HG02943 (cell line): Measurements from ENCODE around the gene RBP3.

Experiments used
- ATAC-seq: cut with Tn5 transposase; IDR thresholded peaks from one replicate; pipeline ENCODE4 v1.9.1; 2021; ENCODE audit warnings: mild to moderate bottlenecking, low read depth, moderate library complexity; ENCODE audit not compliant: unreplicated experiment

RBP3 gene

DNA sequence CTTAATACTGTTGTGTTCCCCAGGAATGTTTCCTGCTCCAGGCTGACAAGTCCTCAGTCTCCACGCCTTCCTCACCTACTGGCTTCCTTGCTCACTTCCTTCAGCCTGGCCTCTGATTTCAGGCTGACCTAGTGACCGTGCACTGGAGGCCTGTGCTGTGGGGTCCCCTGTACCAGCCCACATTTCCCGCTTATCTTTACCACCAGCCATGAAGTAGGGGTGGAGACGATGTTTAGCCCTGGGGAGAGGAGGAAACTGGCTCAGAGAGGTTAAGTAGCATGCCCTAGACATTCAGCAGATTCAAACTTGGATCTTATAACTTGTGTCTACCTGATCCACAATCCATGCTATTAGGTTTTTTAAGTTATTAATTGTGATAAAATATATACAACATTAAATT is 40.7 kb downstream of the RBP3 start:
- no peak for ATAC-seq

DNA sequence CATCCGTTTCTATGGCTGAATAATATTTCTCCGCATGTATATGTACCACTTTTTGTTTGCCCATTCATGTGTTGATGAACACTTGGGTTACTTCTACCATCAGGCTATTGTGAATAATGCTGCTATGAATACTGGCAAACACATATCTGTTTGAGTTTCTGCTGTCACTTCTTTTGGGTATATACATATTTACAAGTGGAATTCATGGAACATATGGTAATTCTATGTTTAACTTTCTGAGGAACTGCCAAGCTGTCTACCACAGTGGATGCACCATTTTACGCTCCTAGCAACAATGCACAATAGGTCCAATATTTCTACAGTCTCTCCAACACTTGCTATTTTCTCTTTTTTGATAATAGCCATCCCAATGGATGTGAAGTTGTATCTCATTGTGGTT is 41.5 kb downstream of the RBP3 start:
- no peak for ATAC-seq

DNA sequence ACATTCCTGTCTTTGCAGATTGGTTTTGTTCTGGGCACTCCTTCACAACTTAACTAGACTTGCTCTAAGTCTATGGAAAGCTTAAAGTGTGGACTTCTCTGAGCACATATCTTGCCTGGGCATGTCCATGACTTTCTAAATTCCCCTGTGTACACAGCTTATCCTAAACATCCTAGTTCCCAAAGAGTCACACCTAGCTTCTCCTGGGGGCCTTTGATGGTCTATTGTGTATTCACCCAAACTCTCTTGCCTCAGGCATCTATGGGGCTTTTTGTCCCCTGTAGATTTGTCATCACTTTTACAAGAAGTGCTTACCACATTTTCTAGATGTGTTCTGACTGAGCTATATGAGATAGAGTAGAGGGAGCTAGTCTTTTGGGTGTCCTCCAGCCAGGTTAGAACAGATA is 48.2 kb downstream of the RBP3 start:
- no peak for ATAC-seq

DNA sequence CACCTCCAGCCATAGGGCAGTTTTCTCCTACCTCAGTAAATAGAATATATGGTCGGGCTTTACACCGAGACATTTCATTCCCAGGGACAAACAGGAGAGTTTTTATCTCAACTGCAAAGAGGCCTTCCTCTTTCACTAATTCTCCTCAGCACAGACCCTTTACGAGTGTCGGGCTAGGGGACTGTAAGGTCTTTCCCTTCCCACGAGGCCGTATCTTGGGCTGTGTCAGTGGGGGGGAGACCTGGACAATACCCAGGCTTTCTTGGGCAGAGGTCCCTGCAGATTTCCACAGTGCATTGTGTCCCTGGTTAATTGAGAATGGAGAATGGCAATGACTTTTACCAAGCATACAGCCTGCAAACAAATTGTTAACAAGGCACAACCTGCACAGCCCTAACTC is 49.1 kb downstream of the RBP3 start:
- no peak for ATAC-seq

DNA sequence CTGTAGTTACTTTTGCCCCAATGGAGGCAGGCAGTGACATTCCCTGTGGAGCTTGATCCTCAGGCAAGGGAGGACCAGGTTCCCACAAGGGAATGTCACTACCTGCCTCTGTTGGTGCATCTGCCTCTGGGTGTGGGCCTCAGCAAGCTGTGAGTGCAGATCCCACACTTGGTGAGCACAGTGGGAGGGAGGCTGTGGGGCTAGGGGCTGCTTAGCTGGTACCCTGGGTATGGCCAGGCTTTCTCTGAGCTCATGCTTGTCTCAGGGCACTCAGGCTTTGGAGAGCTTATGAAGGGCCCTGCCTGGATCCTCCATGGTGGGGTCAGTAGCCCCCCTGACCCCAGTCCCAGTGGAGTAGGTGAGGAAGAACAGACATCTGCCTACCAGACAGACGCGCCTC is 52.1 kb downstream of the RBP3 start:
- ATAC-seq = no peak

DNA sequence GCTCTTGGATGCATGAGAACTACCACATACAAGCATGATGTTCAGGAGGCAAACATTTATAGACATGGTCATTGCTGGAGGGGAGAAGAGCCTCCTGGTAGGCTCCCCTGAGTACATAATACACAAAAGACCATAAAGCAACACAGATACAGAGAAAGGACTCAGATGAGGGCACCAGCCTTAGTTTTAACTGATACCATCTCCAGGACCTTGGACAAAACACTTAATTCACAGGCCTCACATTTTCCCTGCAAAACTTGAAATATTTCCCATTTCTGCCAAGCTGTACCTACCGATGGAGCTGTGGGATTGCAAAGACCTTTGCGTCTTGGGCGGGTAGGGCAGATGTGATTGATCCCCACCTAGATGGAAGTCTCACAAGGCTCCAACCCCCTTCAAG is 52.6 kb downstream of the RBP3 start:
- ATAC-seq = no peak

DNA sequence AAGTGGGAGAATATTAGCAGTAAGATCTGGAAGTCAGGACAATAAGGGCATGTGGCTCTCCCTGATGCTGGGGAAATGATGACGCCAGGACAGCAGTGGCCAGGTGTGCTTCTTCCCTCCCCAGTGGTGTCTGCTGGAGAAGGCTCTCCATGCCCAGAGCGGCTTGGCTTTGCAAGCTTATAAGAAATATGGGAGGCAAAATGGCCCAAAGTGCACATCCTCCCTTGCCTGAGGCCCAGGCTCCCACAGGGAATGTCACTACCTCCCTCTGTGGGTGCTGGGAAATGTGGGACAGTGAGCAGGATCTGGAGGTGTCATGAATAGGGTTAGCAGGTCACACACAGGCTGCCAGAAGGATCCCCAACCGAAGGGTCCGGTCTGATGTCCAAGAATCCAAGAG is 53.0 kb downstream of the RBP3 start:
- no peak for ATAC-seq

DNA sequence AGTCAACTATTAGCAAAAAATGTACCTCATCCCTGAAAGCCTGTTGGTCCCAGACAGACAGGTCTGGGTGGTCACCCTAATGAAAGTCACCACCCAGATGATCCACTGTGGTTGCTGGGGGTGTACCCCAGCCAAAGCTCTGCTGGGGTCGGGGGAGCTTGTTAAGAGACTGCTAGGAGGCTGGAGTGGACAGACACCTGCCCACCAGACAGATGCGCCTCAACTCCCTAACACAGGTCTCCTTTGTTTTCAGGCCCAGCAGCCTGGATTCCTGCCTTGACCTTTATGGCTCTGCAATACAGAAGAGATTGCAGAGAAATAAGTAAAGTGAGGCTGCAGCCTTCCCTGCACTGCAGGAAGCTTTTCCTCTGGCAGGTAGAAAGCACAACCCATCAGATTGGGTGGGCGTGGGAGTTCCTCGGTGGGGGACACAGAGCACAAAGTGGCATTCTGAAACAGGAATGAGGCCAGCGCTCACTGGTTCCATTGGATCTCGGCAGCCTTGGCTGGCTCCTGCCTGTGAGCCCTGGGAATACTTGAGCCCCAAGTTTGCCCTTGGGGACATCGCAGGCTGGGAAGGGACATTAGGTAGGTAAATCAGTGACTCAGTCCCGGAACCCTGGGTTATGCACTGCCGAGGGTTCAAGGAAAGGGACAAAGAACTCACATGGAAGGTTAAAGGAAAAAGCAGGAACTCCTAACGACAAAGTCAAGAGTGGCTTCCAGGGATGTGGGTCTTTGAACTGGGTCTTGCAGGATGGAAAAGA is 53.9 kb downstream of the RBP3 start:
- no peak for ATAC-seq

DNA sequence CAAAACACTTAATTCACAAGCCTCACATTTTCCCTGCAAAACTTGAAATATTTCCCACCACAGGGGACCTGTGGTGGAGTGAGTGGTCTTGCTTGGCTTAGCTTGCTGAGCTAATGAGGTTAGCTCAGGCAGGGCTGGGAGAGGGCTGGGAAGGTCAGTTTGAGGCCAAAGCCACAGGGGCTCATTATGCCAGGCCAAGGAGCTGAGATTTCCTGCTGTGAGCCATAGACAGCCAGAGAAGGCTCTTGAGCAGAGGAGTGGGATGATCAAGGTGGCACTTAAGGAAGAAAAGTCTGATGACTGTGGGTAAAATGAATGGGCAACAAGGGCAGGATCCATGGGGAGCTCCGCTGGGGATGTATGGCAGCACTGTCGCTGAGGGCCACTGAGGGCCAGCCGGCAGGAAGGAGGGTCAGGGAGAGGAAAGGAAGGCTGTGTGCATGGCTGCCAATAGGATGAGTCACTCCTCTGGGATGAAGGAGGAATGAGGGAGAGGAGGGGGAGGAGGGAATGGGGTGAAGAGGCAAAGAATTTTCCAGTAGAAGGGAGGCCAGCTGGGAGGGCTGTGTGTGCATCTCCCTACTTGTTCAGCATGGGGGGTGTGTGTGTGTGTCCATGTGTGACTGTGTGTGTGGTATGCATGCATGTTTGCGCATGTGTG is 54.6 kb downstream of the RBP3 start:
- ATAC-seq = no peak

DNA sequence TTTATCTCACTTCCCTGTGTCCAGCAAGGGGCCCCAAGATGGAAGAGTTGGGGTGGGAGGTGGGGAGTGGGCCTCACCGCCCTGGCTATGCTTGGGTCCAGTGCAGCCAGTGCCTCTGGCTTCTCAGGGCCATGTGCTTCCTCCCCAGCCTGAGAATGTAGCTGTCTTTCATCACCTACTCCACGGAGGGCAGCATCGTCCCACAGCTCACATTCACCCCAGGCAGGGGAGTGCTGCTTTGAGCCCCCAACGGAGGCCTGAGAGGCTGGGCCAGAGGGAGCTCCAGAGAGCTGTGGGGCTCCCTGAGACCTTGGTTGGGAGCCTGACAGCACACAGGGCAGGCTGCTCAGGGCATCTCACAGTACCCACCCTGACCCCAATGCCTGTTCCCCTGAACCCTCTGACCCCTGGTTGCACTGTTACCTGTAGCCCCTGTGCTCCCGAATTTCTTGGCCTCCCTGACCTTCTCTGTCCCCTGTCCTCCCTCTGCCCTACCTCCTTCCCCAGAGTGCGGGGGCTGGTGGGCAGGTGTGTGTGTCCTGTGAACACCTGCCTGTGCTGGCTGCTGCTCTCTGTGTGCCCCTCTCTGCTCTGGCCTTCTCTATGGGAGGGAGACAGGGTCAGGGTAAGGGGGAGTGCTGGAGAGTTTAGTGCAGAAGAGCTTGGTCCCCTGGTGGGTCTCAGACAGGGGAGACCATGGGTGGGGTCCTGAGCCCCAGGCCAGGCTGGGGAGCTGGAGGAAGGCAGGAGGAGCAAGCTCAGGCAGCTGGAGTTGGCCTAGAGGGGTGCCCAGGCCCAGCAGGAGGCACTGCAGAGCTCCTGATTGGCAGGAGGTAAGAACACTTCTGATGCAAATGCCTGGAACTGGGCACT is 55.5 kb downstream of the RBP3 start:
- no peak for ATAC-seq

DNA sequence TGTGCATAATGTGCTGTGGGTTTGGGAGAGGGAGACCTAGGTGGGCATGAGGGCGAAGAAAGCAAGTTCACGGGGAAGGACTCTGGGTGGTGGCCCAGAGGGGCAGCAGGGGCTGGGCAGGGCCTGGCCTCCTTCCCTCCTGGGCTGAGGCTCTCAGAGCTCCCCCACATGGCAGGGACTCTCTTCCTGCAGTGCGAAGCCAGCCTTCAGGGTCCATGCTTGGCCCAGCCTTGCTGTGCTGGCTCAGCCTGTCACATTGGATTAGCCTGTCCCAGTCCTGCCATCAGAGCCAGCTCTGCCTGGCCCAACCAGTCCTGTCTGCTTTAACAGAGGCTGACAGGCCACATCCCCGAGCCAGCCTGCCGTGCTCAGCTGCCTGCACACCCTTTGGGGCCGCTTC is 56.3 kb downstream of the RBP3 start:
- ATAC-seq = no peak

DNA sequence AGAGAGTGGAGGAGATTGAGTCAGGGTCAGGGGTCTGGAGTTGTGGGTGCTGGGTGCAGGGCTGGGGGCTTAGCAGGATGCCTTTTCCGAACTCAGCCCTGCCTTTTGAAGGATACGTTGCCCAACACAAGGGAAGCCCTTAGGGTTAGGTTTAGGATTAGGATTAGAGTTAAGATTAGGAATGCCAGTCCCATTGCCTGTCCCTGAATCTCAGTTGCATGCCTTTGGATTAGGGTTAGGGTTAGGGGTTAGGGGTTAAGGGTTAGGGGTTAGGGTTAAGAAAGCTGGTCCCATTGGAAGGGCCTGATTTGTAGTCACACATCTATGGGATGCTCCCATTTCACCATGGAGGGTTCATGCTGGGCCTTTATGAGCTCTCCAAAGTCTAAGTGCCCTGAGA is 56.8 kb downstream of the RBP3 start:
- no peak for ATAC-seq

DNA sequence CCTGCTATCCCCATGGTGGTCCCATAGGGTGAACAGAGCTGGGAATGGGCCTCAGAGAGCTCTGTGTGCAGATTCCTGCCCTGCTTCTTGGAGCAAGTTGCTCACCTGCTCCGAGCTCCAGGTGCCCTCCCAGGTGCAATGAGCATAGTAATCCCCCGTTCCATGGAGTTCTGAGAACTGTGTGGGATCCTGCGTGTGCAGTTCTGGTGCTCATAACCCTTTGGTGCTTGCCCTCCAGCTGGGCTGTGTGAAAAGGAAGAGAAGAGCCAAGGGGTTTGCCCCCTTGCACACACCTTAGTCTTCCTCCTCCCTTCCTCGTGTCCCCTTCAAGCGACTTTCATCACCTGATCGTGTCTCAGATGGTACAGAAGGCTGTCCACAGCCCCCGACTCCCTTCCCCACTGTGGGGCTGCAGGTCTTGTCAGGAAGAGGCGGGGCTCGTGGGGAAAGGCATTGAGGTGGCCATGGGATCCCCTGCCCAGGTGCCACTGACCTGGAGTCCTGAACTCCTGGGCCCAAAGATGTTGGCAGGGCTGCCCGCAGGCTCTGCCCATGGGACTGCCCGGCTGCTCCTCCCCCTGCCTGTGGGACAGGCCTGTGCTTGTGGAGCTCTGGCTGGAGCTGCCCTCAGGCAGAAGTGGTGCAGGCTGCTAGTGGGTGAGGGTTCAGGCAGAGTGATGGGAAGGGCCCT is 57.8 kb downstream of the RBP3 start:
- ATAC-seq = no peak

DNA sequence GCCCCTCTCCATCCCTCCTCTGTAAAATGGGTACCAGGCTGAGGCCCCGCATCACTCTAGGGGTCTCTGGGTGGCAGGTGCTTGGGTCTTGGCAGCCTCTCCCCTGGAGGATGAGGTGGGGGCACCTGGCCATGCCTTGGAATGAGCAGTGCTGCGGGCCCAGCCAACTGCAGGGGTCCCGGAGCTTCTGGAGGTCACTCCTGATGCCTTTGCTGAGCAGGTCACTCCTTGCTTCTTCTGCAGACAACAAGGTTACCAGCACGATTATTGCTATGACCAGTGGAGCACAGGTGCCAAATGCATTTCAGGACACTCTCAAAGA is 58.3 kb downstream of the RBP3 start:
- ATAC-seq = no peak

DNA sequence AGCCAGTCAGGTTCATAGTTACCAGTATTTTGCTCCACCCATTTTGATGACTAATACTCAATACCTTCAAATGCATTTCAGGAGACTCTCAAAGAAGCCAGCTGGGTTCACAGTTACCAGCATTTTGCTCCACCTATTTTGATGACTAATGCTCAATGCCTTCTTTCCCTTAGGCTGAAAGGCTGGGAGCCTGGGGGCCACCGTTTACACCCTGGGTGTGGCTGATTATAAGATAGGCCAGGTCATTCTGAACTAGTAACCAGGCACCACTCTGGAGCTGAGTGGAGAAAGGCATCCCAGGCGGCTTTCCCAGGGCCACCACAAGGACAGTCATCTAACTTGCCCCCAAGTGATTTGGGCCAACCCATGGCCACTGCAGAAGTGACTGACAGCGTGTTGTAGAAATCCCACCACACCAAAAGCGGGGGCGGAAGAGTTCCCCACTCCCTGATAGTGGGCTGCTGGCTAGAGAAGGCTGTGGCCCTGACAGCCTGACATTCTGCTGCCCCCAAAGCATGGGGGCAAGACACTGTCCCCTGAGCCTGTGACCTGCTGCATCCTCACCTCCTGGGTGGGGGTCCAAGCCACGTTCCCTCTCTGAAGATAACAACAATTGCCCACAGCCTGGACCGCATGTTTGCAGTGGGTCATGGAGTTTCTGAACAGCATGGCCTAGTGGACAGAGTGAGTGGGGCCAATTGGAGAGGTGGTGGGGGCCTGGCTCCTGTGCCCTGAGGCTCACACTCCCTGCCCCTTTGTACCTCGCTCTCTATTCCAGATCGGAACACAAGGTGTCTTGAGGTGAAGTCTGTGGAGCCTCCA is 58.9 kb downstream of the RBP3 start:
- ATAC-seq = no peak
